ENCODE data around the gene PFKFB3.

Gene PFKFB3

GRCh38 chr10:6207658-6208057, 4.9 kb downstream of the PFKFB3 start:
- H3K4me2 ChIP-seq (ENCODE audit: low read depth, low read length): no peak overlapping the region
- H3K4me1 ChIP-seq (ENCODE audit: low read length): no peaks in the 10 kb centered on the region
- TF ChIP-seq EZH2 (optimal IDR thresholded peaks at IDR 0.05; ENCODE audit: low read depth, low read length) (no peak), EZH2phosphoT487 (IDR thresholded peaks at IDR 0.05; ENCODE audit: low read length) (no peak)
- TF ChIP-seq, protein P1, sequence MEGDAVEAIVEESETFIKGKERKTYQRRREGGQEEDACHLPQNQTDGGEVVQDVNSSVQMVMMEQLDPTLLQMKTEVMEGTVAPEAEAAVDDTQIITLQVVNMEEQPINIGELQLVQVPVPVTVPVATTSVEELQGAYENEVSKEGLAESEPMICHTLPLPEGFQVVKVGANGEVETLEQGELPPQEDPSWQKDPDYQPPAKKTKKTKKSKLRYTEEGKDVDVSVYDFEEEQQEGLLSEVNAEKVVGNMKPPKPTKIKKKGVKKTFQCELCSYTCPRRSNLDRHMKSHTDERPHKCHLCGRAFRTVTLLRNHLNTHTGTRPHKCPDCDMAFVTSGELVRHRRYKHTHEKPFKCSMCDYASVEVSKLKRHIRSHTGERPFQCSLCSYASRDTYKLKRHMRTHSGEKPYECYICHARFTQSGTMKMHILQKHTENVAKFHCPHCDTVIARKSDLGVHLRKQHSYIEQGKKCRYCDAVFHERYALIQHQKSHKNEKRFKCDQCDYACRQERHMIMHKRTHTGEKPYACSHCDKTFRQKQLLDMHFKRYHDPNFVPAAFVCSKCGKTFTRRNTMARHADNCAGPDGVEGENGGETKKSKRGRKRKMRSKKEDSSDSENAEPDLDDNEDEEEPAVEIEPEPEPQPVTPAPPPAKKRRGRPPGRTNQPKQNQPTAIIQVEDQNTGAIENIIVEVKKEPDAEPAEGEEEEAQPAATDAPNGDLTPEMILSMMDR (IDR thresholded peaks at IDR 0.05; ENCODE audit: low read length): no peak
- no peaks in the 10 kb centered on the region for H3K9me3 ChIP-seq (replicated peaks; ENCODE audit: insufficient read depth, low read length)
- H3K27ac ChIP-seq (ENCODE audit: low read length): no peak overlapping the region
- H3K27me3 ChIP-seq (replicated peaks; ENCODE audit: insufficient read depth, low read length): no peaks in the 10 kb centered on the region
- H3K4me3 ChIP-seq (ENCODE audit: low read length): no peak overlapping the region
- H3F3A ChIP-seq (ENCODE audit: insufficient read depth, low read length): no peaks in the 10 kb centered on the region
- H4K20me1 ChIP-seq (ENCODE audit: insufficient read depth, low read length): no peaks in the 10 kb centered on the region
- H3K79me2 ChIP-seq (ENCODE audit: low read length): peaks cover 18% of the 10 kb centered on the region; the same call in 1 of the 2 replicates
- H3K9ac ChIP-seq (ENCODE audit: low read length): no peak overlapping the region
- no peaks in the 10 kb centered on the region for H3K9me2 ChIP-seq (replicated peaks; ENCODE audit: insufficient read depth, low read length)
- no peak overlapping the region for H2AFZ ChIP-seq (ENCODE audit: low read length)
- no peak for DNase-seq
- no peaks in the 10 kb centered on the region for H3K36me3 ChIP-seq (replicated peaks; ENCODE audit: insufficient read depth, low read length)

DNA sequence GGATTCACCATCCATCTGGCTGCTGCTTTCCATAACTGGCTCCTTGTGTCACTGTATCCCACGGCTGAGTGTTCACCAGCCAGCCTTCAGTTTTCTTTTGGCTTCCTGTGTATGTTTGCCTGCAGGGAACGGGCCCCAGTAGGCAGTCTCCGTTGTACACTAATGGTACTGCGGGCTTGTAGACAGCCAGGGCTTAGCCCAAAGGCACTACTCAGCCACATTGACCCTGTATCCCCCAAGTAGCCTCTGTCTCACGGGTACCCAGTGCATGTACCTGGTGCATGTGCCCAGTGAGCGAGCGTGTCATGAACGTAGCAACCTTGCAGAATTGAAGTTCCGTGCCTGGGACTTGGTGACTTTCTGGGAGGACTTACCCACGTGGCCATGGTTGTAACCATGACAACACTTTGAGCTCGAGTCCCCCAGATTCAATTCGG, 6.1 kb downstream of the PFKFB3 start:
- Histone ChIP-seq H3K4me3 (ENCODE audit: low read length) (no peak overlapping the region), H3K4me1 (ENCODE audit: low read length) (no peaks in the 10 kb centered on the region), H2AFZ (ENCODE audit: low read length) (no peak overlapping the region), H3K79me2 (ENCODE audit: low read length) (peaks cover 18% of the 10 kb centered on the region; the same call in 1 of the 2 replicates), H3K9ac (ENCODE audit: low read length) (no peak overlapping the region), H3F3A (ENCODE audit: insufficient read depth, low read length) (no peaks in the 10 kb centered on the region), H3K9me2 (replicated peaks; ENCODE audit: insufficient read depth, low read length) (no peaks in the 10 kb centered on the region), H3K36me3 (replicated peaks; ENCODE audit: insufficient read depth, low read length) (no peaks in the 10 kb centered on the region), H4K20me1 (ENCODE audit: insufficient read depth, low read length) (no peaks in the 10 kb centered on the region), H3K4me2 (ENCODE audit: low read depth, low read length) (no peak overlapping the region), H3K27me3 (replicated peaks; ENCODE audit: insufficient read depth, low read length) (no peaks in the 10 kb centered on the region), H3K9me3 (replicated peaks; ENCODE audit: insufficient read depth, low read length) (no peaks in the 10 kb centered on the region), H3K27ac (ENCODE audit: low read length) (no peak overlapping the region)
- DNase-seq: no peak
- TF ChIP-seq EZH2phosphoT487 (IDR thresholded peaks at IDR 0.05; ENCODE audit: low read length) (no peak), EZH2 (optimal IDR thresholded peaks at IDR 0.05; ENCODE audit: low read depth, low read length) (no peak)
- TF ChIP-seq, protein P1 (IDR thresholded peaks at IDR 0.05; ENCODE audit: low read length): no peak

GRCh38 chr10:6211341-6211670, 8.6 kb downstream of the PFKFB3 start:
- H3K4me1 ChIP-seq (ENCODE audit: low read length): no peaks in the 10 kb centered on the region
- no peak overlapping the region for H2AFZ ChIP-seq (ENCODE audit: low read length)
- no peaks in the 10 kb centered on the region for H3K36me3 ChIP-seq (replicated peaks; ENCODE audit: insufficient read depth, low read length)
- no peaks in the 10 kb centered on the region for H3F3A ChIP-seq (ENCODE audit: insufficient read depth, low read length)
- no peak overlapping the region for H3K27ac ChIP-seq (ENCODE audit: low read length)
- no peaks in the 10 kb centered on the region for H3K9me2 ChIP-seq (replicated peaks; ENCODE audit: insufficient read depth, low read length)
- no peaks in the 10 kb centered on the region for H4K20me1 ChIP-seq (ENCODE audit: insufficient read depth, low read length)
- H3K79me2 ChIP-seq (ENCODE audit: low read length): peaks cover 13% of the 10 kb centered on the region; the same call in 1 of the 2 replicates
- H3K4me3 ChIP-seq (ENCODE audit: low read length): no peak overlapping the region
- no peaks in the 10 kb centered on the region for H3K27me3 ChIP-seq (replicated peaks; ENCODE audit: insufficient read depth, low read length)
- no peak for DNase-seq
- H3K9ac ChIP-seq (ENCODE audit: low read length): no peak overlapping the region
- no peak for TF ChIP-seq EZH2 (optimal IDR thresholded peaks at IDR 0.05; ENCODE audit: low read depth, low read length)
- TF ChIP-seq EZH2phosphoT487 (IDR thresholded peaks at IDR 0.05; ENCODE audit: low read length): no peak
- TF ChIP-seq, protein P1 (IDR thresholded peaks at IDR 0.05; ENCODE audit: low read length): no peak
- H3K4me2 ChIP-seq (ENCODE audit: low read depth, low read length): no peak overlapping the region
- no peaks in the 10 kb centered on the region for H3K9me3 ChIP-seq (replicated peaks; ENCODE audit: insufficient read depth, low read length)
